A549 treated with AZD9567 at 1 μM for 4 hours (cell line): ENCODE measurements around the gene CNN3. TPM values are rescaled to one million over a fixed set of nuclear protein-coding genes. Genes with fewer than 3 reads are reported as not detected.

ENCODE experiments used
- total RNA-seq: library from RNA; stranded (reverse); fragments of 200-300 nt; extraction: Qiagen RNA extraction; gene quantifications from 5 replicates; pipeline ENCODE4 v1.2.3, GENCODE V29; 2022; ENCODE audit not compliant: insufficient read depth

Gene CNN3
- 47.1 to 60.7 TPM (median 47.8 TPM) in 5 replicates for total RNA-seq

GRCh38 chr1:94926915-94927404 is at the start of gene CNN3:
Gene CNN3 (minus strand): TSS chr1:94927110. CDS start chr1:94926894, 216 bp downstream.

Other genes with a start within 250 kb of the CNN3 start
- 1.4 to 2.5 TPM (median 1.7 TPM) in 5 replicates for gene SLC44A3, start 106.8 kb downstream of the CNN3 start, total RNA-seq
- 5.0 to 11.1 TPM (median 6.2 TPM) in 5 replicates for gene ALG14, start 145.8 kb upstream of the CNN3 start, total RNA-seq
- gene TLCD4, start 190.2 kb upstream of the CNN3 start, total RNA-seq = 8.0 to 12.3 TPM (median 11.4 TPM) in 5 replicates